NCI-H2029 (cell line): ENCODE results near the gene TPP1.

Experiments
- DNase-seq: peaks from one replicate; lab custom pipeline; 2025; lab: John Stamatoyannopoulos, UW

The TPP1 gene

GRCh38 chr11:6587360-6587953 lies 31.8 kb downstream of the TPP1 start:
- DNase-seq: peak; percentile 92

- peak; percentile 41 for DNase-seq
Measured at GRCh38 chr11:6586434-6587359, 32.5 kb downstream of the TPP1 start.

GRCh38 chr11:6584528-6584927 lies 34.7 kb downstream of the TPP1 start:
- DNase-seq: no peak

GRCh38 chr11:6583584-6583983 lies 35.6 kb downstream of the TPP1 start:
- DNase-seq: no peak

- DNase-seq: no peak
Measured at GRCh38 chr11:6579681-6580080, 39.5 kb downstream of the TPP1 start.

GRCh38 chr11:6578134-6578533 lies 41.1 kb downstream of the TPP1 start:
- no peak for DNase-seq

GRCh38 chr11:6576471-6577373 lies 42.5 kb downstream of the TPP1 start:
- peak; percentile 5 for DNase-seq

GRCh38 chr11:6574816-6575715 lies 44.2 kb downstream of the TPP1 start:
- DNase-seq: no peak

GRCh38 chr11:6572215-6572614 lies 47.0 kb downstream of the TPP1 start:
- DNase-seq: no peak

- no peak for DNase-seq
Measured at GRCh38 chr11:6571434-6572008, 47.7 kb downstream of the TPP1 start.

GRCh38 chr11:6570691-6571427 lies 48.4 kb downstream of the TPP1 start:
- no peak for DNase-seq

GRCh38 chr11:6569706-6570105 lies 49.5 kb downstream of the TPP1 start:
- DNase-seq: no peak

- DNase-seq: peak; percentile 77
Measured at GRCh38 chr11:6568191-6568918, 50.9 kb downstream of the TPP1 start.

- peak; percentile 26 for DNase-seq
Measured at GRCh38 chr11:6567371-6567745, 51.9 kb downstream of the TPP1 start.

- peak; percentile 26 for DNase-seq
Measured at GRCh38 chr11:6566704-6567370, 52.4 kb downstream of the TPP1 start.

GRCh38 chr11:6565988-6566703 lies 53.1 kb downstream of the TPP1 start:
- peak; percentile 5 for DNase-seq

- DNase-seq: no peak
Measured at GRCh38 chr11:6565325-6565724, 53.9 kb downstream of the TPP1 start.

GRCh38 chr11:6563667-6564066 lies 55.6 kb downstream of the TPP1 start:
- no peak for DNase-seq
